ENCODE data around the gene MYMX.

DNA sequence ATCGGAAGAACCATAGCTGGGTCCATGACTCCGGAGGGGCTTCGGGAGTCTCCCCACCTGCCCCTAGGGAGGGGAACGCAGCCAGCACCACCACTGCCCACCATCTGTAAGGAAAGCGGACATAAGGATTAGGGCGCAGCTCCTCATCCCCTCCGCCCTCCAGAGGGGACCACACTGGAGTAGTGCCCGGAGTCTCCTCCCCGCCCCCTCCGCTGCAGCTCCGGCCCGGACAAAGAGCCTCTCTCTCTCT, 40.0 kb downstream of the MYMX start:
- TF ChIP-seq CTCF (conservative IDR thresholded peaks at IDR 0.05; ENCODE audit: low read depth, low read length) (no peak), EZH2 (IDR thresholded peaks at IDR 0.05; ENCODE audit: borderline replicate concordance, low read depth, low read length, poor library complexity, severe bottlenecking) (no peak)

All from A673 (cell line).